Muscle layer of duodenum (tissue), 2 donors: ENCODE results near the gene MTSS2.
"Not testable (repeated sequence)": the region's sequence is repeated elsewhere in the genome, so short reads cannot be mapped to it uniquely, and the experiment has no call there.

Source experiments
- H3K27ac ChIP-seq: one replicate; pipeline ENCODE4 v1.7.0; 2013; ENCODE audit warnings: mild to moderate bottlenecking, low read length
- H3K27me3 ChIP-seq: one replicate; pipeline ENCODE4 v1.7.0; 2013; ENCODE audit warnings: low read depth, mild to moderate bottlenecking, control low read depth, low read length
- H3K36me3 ChIP-seq, 2 donors: one replicate each; pipeline ENCODE4 v1.7.0; 2013; ENCODE audit warnings: low read length in 2 of 2, control low read depth in 1 of 2, mild to moderate bottlenecking in 1 of 2; ENCODE audit not compliant: insufficient read depth in 2 of 2, control insufficient read depth in 1 of 2
- H3K4me1 ChIP-seq, 2 donors: one replicate each; pipeline ENCODE4 v1.7.0; 2013; ENCODE audit warnings: low read length in 2 of 2, mild to moderate bottlenecking in 2 of 2, control low read depth in 1 of 2, moderate library complexity in 1 of 2; ENCODE audit not compliant: insufficient read depth in 2 of 2, control insufficient read depth in 1 of 2
- H3K4me3 ChIP-seq, 2 donors: one replicate each; pipeline ENCODE4 v1.7.0; 2013; ENCODE audit warnings: low read length in 2 of 2, low read depth in 1 of 2, mild to moderate bottlenecking in 1 of 2
- H3K9me3 ChIP-seq, 2 donors: one replicate each; pipeline ENCODE4 v1.7.0; 2013; ENCODE audit warnings: low read length in 2 of 2, control low read depth in 1 of 2, mild to moderate bottlenecking in 1 of 2; ENCODE audit not compliant: control insufficient read depth in 1 of 2
- donor health status: healthy.

MTSS2 gene

DNA sequence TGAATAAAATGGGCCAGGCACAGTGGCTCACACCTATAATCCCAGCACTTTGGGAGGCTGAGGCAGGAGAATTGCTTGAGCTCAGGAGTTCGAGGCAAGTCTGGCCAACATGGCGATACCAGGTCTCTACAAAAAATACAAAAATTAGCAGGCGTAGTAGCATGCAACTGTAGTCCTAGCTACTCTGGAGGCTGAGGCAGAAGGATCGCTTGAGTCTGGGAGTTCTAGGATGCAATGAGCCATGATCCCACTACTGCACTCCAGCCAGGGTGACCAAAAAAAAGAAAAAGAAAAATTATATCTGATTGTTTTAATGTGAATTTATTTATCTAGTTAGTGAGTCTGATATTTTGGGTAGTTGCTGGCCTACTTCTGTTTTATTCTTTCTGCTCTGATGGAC is 32.4 kb downstream of the MTSS2 start:
- H3K9me3 ChIP-seq, result no peaks in the 10 kb centered on the region
- peaks cover 0 to 9% of the 10 kb centered on the region in 2 donors for H3K4me1 ChIP-seq
- no peak overlapping the region for H3K27ac ChIP-seq
- no peaks in the 10 kb centered on the region for H3K36me3 ChIP-seq
- no peak overlapping the region for H3K4me3 ChIP-seq
- H3K27me3 ChIP-seq, result no peaks in the 10 kb centered on the region

DNA sequence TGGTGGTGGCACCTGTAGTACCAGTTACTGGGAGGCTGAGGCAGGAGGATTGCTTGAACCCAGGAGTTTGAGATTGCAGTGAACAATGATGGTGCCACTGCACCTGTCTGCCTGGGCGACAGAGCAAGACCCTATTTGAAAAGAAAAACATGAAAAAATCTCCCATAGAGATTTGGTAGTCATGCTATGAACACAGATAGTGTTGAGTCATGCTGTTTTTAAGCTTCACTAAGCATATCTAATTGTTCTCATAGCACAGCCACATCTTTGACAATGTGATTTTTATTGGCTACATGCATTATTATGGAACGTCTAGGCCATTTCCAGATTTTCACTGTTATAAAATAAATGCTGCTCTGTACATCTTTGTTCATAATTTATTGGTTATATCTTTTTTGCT is 33.5 kb downstream of the MTSS2 start:
- H3K9me3 ChIP-seq, result no peaks in the 10 kb centered on the region
- no peaks in the 10 kb centered on the region for H3K36me3 ChIP-seq
- H3K4me3 ChIP-seq, result no peak overlapping the region
- peaks cover 0 to 9% of the 10 kb centered on the region in 2 donors for H3K4me1 ChIP-seq
- no peak overlapping the region for H3K27ac ChIP-seq
- no peaks in the 10 kb centered on the region for H3K27me3 ChIP-seq

DNA sequence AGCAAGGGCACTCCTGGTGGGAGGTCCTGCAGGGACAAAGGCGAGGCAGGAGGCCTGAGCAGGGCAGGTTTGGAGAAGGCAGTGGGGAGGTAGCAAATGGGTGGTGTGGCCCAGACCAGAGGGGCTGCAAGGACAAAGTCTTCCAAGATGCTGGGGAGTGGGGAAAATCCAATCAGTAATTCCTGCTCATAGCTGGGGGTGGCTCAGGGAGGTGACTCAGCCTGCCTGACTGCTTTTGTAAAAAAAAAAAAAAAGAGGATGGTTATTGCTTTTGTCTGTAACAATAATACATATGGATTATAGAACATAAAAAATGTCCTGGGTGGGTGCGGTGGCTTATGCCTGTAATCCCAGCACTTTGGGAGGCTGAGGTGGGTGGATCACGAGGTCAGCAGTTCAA is 34.3 kb downstream of the MTSS2 start:
- no peaks in the 10 kb centered on the region for H3K9me3 ChIP-seq
- peaks cover 0 to 9% of the 10 kb centered on the region in 2 donors for H3K4me1 ChIP-seq
- H3K36me3 ChIP-seq, result no peaks in the 10 kb centered on the region
- H3K27ac ChIP-seq, result no peak overlapping the region
- no peak overlapping the region for H3K4me3 ChIP-seq
- no peaks in the 10 kb centered on the region for H3K27me3 ChIP-seq

DNA sequence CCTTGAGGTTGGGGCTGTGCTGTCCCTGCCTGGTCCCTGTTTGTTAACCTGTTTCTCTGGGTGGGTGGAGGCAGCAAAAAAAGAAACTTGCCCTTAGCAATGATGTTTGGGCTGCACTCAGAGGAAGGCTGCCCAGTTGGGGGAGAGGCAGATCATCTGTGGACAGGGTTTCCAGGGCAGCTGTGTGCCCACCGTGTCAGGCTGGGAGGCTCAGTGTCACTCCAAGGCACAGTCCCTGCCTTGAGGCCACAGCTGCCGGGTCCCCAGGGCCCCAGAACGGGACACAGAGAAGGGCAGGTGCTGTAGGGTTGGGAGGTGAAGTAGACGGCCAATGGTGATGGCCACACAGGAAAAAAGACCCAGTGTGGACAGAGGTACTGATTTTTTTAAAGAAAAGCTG is 35.6 kb downstream of the MTSS2 start:
- no peaks in the 10 kb centered on the region for H3K9me3 ChIP-seq
- no peak overlapping the region for H3K4me3 ChIP-seq
- no peaks in the 10 kb centered on the region for H3K27me3 ChIP-seq
- H3K36me3 ChIP-seq, result no peaks in the 10 kb centered on the region
- peaks cover 0 to 9% of the 10 kb centered on the region in 2 donors for H3K4me1 ChIP-seq
- no peak overlapping the region for H3K27ac ChIP-seq

DNA sequence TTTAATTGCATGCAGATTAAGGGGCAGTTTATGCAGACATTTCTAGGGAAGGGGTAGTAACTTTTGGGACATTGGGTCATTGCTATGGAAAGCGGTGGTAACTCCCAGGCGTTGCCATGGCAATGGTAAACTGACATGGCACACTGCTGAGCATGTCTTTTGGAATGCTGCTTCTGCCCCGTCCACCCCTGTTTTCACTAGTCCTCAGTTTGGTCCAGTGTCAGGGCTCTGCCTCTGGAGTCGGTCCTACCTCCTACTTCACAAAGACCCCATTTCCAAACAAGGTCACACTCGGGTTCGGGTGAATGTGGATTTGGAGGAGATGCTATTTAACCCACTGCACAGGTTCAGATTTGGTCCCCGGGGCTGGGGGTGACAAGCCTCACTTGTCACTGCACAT is 36.6 kb downstream of the MTSS2 start:
- Histone ChIP-seq H3K27ac (no peak overlapping the region), H3K36me3 (no peaks in the 10 kb centered on the region), H3K27me3 (no peaks in the 10 kb centered on the region), H3K4me1 (peaks cover 0 to 5% of the 10 kb centered on the region in 2 donors), H3K4me3 (no peak overlapping the region), H3K9me3 (no peaks in the 10 kb centered on the region)

DNA sequence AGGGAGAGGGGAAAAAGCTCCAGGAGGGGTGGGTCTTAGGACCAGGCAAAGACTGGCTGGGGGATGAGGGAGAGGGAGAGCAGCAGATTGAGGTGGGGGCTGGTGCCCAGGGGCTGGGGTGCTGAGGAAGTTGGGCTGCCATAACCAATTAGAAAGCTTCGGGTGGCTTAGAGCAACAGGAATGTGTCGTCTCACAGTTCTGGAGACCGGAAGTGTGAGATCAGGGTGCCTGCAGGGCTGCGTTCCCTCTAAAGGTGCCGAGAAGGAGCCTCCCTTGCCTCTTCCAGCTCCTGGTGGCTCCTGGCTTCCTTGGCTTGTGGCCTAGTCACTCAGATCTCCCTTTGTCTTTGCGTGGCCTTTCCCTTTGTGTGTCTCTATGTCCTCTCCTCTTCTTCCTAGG is 37.2 kb downstream of the MTSS2 start:
- no peaks in the 10 kb centered on the region for H3K9me3 ChIP-seq
- H3K36me3 ChIP-seq, result no peaks in the 10 kb centered on the region
- H3K4me1 ChIP-seq, result no peaks in the 10 kb centered on the region
- no peaks in the 10 kb centered on the region for H3K27me3 ChIP-seq
- no peak overlapping the region for H3K4me3 ChIP-seq
- H3K27ac ChIP-seq, result no peak overlapping the region

DNA sequence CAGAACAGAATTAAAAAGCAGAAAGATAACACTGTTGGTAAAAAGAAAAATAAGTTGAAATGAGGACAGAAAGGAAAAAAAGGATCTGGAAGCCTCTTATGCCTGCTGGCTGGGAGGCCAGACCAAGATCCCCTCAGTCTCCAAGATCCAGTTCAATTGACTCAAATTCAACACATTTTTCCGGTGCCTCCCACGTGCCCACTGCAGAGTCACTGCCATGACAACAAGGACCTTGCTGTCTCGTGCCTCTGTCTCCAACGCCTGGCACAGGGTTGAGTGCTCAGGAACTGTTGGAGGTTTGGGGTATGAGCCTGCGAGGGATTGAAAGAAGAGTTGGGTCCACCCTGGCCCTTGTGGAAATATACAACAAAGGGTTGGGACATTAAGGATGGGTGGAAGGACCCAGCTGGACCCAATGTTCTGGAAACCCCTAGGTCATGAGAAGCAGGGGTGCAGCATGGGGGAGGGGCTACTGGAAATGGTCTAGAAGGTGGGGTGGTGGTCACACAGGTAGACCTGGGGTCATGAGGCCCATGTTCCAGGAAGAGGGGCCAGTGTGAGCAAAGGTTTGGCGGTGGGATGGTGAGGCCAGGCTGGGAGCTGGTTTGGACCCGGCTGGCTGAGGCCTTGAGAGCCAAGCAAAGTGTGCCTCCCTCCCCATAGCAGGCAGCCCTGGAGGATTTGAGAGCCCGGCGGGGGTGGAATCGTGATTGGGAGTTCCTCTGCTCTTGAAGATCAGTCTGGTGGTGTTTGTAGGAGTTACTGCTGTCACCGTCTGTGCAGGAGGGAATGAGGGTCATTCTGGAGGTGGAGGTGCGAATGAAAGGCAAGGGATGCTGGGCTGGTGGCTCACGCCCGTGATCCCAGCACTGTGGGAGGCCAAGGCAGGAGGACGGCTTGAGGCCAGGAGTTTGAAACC is 38.2 kb downstream of the MTSS2 start:
- H3K27me3 ChIP-seq, result no peaks in the 10 kb centered on the region
- no peaks in the 10 kb centered on the region for H3K9me3 ChIP-seq
- H3K36me3 ChIP-seq, result no peaks in the 10 kb centered on the region
- H3K4me1 ChIP-seq, result no peaks in the 10 kb centered on the region
- no peak overlapping the region for H3K4me3 ChIP-seq
- H3K27ac ChIP-seq, result no peak overlapping the region

DNA sequence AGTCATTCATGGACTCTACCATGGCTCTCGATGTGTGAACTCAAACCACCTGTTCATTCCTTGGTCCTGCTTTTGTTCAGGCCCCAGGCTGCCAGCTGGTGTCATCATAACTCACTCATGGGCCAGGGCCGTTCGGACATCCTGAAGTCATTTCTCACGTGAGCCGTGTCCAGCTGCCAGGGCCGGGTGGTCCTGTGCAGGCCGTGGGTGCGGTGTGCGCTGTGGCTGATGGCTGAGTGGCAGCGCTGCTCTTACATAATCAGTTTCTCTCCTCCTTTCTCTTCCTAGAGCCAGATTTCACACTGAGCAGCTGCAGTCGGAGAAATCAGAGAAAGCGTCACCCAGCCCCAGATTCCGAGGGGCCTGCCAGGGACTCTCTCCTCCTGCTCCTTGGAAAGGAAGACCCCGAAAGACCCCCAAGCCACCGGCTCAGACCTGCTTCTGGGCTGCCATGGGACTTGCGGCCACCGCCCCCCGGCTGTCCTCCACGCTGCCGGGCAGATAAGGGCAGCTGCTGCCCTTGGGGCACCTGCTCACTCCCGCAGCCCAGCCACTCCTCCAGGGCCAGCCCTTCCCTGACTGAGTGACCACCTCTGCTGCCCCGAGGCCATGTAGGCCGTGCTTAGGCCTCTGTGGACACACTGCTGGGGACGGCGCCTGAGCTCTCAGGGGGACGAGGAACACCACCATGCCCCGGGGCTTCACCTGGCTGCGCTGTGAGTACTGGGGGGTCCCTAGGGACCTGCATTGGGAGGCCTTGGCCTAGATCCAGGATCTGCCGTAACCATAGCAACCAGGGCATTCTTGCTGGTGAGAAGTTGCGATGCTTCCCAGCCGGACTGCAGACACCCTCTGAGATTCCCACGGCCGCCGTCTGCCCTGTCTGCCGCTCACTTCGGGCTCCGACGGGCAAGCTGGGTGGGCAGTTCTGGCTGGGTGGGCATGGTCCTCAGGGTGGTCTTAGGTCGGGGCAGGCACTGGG is 39.3 kb downstream of the MTSS2 start, which contains the start of gene IL34:
Gene IL34 (plus strand): TSS at position 300 of the 982 bp plus-strand sequence. CDS start 389 bp downstream, at position 689.
- no peak within 1 kb of the TSS for H3K4me3 ChIP-seq

DNA sequence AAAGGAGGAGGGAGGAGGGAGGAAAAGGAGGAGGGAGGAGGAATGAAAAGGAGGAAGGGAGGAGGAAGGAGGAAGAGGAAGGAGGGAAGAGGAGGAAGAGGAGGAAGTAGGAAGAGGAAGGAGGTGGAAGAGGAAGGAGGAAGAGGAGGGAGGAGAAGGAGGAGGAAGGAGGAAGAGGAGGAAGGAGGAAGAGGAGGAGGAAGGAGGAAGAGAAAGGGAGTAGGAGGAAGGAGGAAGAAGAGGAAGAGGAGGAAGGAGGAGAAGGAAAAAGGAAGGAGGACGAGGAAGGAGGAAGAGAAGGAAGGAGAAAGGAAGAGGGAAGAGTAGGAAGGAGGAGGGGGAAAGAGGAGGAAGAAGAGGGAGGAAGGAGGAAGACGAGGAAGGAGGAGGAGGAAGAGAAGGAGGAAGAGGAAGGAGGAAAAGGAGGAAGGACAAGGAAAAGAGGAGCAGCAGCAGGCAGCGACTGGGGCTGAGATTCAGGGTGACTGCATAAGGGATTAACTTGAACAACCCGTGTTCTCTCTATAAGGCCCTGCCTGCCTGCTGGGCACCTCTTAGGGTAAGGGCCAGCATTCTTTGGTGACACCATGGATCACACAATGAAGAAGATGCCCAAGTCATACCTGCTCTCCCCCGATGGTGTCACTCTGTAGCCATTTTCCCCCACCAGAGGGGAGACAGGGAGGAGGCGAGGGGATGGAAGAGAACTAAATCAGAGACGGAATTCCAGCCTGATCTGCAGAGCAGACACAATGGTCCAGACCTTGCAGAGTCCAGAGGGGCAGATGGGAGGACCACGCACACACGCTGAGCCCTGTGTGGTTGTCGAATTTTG is 40.9 kb downstream of the MTSS2 start:
- Histone ChIP-seq H3K27ac (no peak overlapping the region), H3K36me3 (no peaks in the 10 kb centered on the region), H3K9me3 (no peaks in the 10 kb centered on the region), H3K27me3 (no peaks in the 10 kb centered on the region), H3K4me1 (no peaks in the 10 kb centered on the region), H3K4me3 (no peak overlapping the region)

More for the DNA sequence above, 39.3 kb downstream of the MTSS2 start, which contains the start of gene IL34:
- H3K36me3 ChIP-seq, result no peaks in the 10 kb centered on the region
- H3K4me1 ChIP-seq, result no peaks in the 10 kb centered on the region
- no peaks in the 10 kb centered on the region for H3K9me3 ChIP-seq
- no peak within 1 kb of the TSS for H3K27ac ChIP-seq
- H3K27me3 ChIP-seq, result no peaks in the 10 kb centered on the region

DNA sequence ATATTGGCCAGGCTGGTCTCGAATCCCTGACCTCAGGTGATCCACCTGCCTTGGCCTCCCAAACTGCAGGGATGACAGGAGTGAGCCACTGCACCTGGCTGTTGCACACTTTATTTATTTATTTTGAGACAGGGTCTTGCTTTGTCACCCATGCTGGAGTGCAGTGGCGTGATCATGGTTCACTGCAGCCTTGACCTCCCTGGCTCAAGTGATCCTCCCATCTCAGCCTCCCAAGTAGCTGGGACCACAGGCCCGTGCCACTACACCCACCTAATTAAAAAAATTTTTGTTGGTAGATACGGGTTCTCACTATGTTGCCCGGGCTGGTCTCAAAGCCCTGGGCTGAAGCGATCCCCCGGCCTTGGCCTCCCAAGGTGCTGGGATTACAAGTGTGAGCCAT is 42.6 kb downstream of the MTSS2 start:
- not testable (repeated sequence) for H3K27me3 ChIP-seq, H3K27ac ChIP-seq, H3K4me3 ChIP-seq, H3K4me1 ChIP-seq, H3K9me3 ChIP-seq, H3K36me3 ChIP-seq
